ES-I3 (cell line): Measurements from ENCODE around the gene SCYL3.
"Not testable (repeated sequence)": the region's sequence is repeated elsewhere in the genome, so short reads cannot be mapped to it uniquely, and the experiment has no call there.

Source experiments
- H3K36me3 ChIP-seq: 2 replicates; pipeline ENCODE4 v1.6.1; 2013; ENCODE audit warnings: mild to moderate bottlenecking, low read length, control low read depth, moderate library complexity; ENCODE audit not compliant: insufficient read depth
- H3K4me1 ChIP-seq: 2 replicates; pipeline ENCODE4 v1.6.1; 2013; ENCODE audit warnings: mild to moderate bottlenecking, control low read depth, low read length; ENCODE audit not compliant: insufficient read depth
- H3K9ac ChIP-seq: 2 replicates; pipeline ENCODE4 v1.6.1; 2013; ENCODE audit warnings: low read depth, mild to moderate bottlenecking, low read length, moderate library complexity
- H3K9me3 ChIP-seq: 2 replicates; pipeline ENCODE4 v1.6.1; 2013; ENCODE audit warnings: mild to moderate bottlenecking, low read length, moderate library complexity; ENCODE audit not compliant: control insufficient read depth, insufficient read depth

Gene SCYL3

GRCh38 chr1:169890761-169891538, 2.7 kb downstream of the SCYL3 start:
- H3K9ac ChIP-seq, result no peak overlapping the region
- H3K36me3 ChIP-seq, result no peaks in the 10 kb centered on the region

GRCh38 chr1:169889871-169890270, 3.8 kb downstream of the SCYL3 start:
- no peak overlapping the region for H3K9ac ChIP-seq
- H3K4me1 ChIP-seq, result peaks cover 12% of the 10 kb centered on the region; the same call in 1 of the 2 replicates
- H3K9me3 ChIP-seq, result no peaks in the 10 kb centered on the region
- H3K36me3 ChIP-seq, result no peaks in the 10 kb centered on the region

More at GRCh38 chr1:169890761-169891538, 2.7 kb downstream of the SCYL3 start:
- Histone ChIP-seq H3K4me1 (peaks cover 13% of the 10 kb centered on the region; the same call in 1 of the 2 replicates), H3K9me3 (no peaks in the 10 kb centered on the region)

- Histone ChIP-seq H3K9ac (no peak overlapping the region), H3K4me1 (peaks cover 8% of the 10 kb centered on the region; the same call in 1 of the 2 replicates), H3K9me3 (no peaks in the 10 kb centered on the region), H3K36me3 (no peaks in the 10 kb centered on the region)
Observed at GRCh38 chr1:169886931-169887330, 6.8 kb downstream of the SCYL3 start.

GRCh38 chr1:169886422-169886821, 7.3 kb downstream of the SCYL3 start:
- H3K9me3 ChIP-seq, result no peaks in the 10 kb centered on the region
- H3K36me3 ChIP-seq, result no peaks in the 10 kb centered on the region
- H3K4me1 ChIP-seq, result peaks cover 8% of the 10 kb centered on the region; the same call in 1 of the 2 replicates
- no peak overlapping the region for H3K9ac ChIP-seq

GRCh38 chr1:169885207-169885606, 8.5 kb downstream of the SCYL3 start:
- H3K9ac ChIP-seq, result no peak overlapping the region
- H3K9me3 ChIP-seq, result no peaks in the 10 kb centered on the region
- H3K36me3 ChIP-seq, result no peaks in the 10 kb centered on the region
- H3K4me1 ChIP-seq, result no peaks in the 10 kb centered on the region

- Histone ChIP-seq H3K9ac (no peak overlapping the region), H3K36me3 (no peaks in the 10 kb centered on the region), H3K4me1 (no peaks in the 10 kb centered on the region), H3K9me3 (no peaks in the 10 kb centered on the region)
Observed at GRCh38 chr1:169884634-169885033, 9.1 kb downstream of the SCYL3 start.

GRCh38 chr1:169882039-169882511, 11.6 kb downstream of the SCYL3 start:
- Histone ChIP-seq H3K36me3 (no peaks in the 10 kb centered on the region; the same call in 1 of the 2 replicates), H3K4me1 (no peaks in the 10 kb centered on the region), H3K9me3 (no peaks in the 10 kb centered on the region), H3K9ac (no peak overlapping the region)

GRCh38 chr1:169879034-169879840, 14.5 kb downstream of the SCYL3 start:
- Histone ChIP-seq H3K36me3 (peaks cover 4% of the 10 kb centered on the region; the same call in 1 of the 2 replicates), H3K9me3 (no peaks in the 10 kb centered on the region; the same call in 1 of the 2 replicates), H3K4me1 (no peaks in the 10 kb centered on the region), H3K9ac (no peak overlapping the region)

GRCh38 chr1:169878498-169878897, 15.2 kb downstream of the SCYL3 start:
- H3K9ac ChIP-seq, result no peak overlapping the region
- no peaks in the 10 kb centered on the region for H3K4me1 ChIP-seq
- peaks cover 3% of the 10 kb centered on the region; the same call in 1 of the 2 replicates for H3K9me3 ChIP-seq
- peaks cover 9% of the 10 kb centered on the region for H3K36me3 ChIP-seq

GRCh38 chr1:169877800-169878491, 15.8 kb downstream of the SCYL3 start:
- no peak overlapping the region for H3K9ac ChIP-seq

GRCh38 chr1:169874229-169874628, 19.5 kb downstream of the SCYL3 start:
- peaks cover 10% of the 10 kb centered on the region for H3K9me3 ChIP-seq
- H3K36me3 ChIP-seq, result peaks cover 25% of the 10 kb centered on the region
- no peaks in the 10 kb centered on the region for H3K4me1 ChIP-seq
- no peak overlapping the region for H3K9ac ChIP-seq

More at GRCh38 chr1:169877800-169878491, 15.8 kb downstream of the SCYL3 start:
- H3K9me3 ChIP-seq, result peaks cover 5% of the 10 kb centered on the region; the same call in 1 of the 2 replicates
- H3K36me3 ChIP-seq, result peaks cover 11% of the 10 kb centered on the region
- H3K4me1 ChIP-seq, result no peaks in the 10 kb centered on the region

- no peaks in the 10 kb centered on the region for H3K4me1 ChIP-seq
- peaks cover 25% of the 10 kb centered on the region for H3K36me3 ChIP-seq
- peaks cover 10% of the 10 kb centered on the region for H3K9me3 ChIP-seq
- no peak overlapping the region for H3K9ac ChIP-seq
Observed at GRCh38 chr1:169873582-169874199, 20.0 kb downstream of the SCYL3 start.

GRCh38 chr1:169872906-169873305, 20.8 kb downstream of the SCYL3 start:
- Histone ChIP-seq H3K36me3 (peaks cover 25% of the 10 kb centered on the region), H3K4me1 (no peaks in the 10 kb centered on the region), H3K9me3 (peaks cover 10% of the 10 kb centered on the region), H3K9ac (no peak overlapping the region)

- Histone ChIP-seq H3K36me3 (peaks cover 31% of the 10 kb centered on the region), H3K9me3 (peaks cover 10% of the 10 kb centered on the region)
- not testable (repeated sequence) for H3K4me1 ChIP-seq, H3K9ac ChIP-seq
Observed at GRCh38 chr1:169871988-169872387, 21.7 kb downstream of the SCYL3 start.
